HG03039 (cell line): Measurements from ENCODE around the gene TAF5L.
A peak's percentile ranks its signal among the peaks of the same experiment; 100 is the strongest.

ENCODE experiments used
- ATAC-seq: cut with Tn5 transposase; IDR thresholded peaks from one replicate; pipeline ENCODE4 v1.9.1; 2021; ENCODE audit warnings: mild to moderate bottlenecking, moderate library complexity; ENCODE audit not compliant: unreplicated experiment

Gene TAF5L

DNA sequence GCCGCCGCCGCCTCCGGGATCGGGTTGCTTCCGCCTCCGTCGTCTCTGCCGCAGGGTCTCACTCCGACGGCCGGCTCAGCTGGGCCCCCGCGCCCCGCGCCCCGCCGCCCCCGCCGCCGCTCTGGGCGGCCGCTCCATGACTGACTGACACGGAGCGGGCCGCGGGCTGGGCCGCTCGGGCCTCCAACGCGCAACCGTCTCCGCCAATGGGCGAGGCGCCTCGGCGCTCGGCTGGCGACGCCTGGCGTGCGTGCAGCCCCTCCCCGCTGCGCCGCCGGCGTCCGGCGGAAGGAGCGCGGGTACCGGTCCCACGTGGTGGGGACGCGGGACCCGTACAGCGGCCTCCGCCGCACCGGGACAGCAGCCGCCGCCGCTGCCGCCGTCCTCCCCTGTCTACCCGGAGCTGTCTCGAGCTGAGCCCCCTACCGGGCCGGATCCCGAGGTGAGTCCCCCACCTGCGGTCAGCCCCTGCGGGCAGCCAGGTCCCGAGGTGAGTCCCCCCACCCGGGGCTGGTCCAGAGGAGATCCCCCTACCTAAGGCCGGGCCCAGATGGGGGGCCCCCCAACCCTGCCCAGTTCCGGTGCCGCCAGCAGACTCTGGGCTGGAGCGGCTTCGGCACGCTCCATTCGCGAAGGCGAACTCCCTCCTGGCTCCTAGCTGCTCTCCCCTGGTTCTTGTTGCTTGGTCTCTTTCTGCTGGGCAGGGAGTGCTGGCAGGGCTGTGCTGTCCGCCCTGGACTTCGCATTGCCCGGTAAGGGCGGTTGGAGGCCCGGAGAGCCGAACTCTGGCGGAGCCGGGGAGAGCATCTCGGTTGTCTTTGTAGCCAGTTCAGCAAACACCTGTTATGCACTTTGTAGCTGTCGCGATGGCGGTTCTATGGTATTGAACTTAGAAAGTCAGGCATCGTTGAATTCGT is at the start of gene TAF5L, which contains the start of gene URB2:
Gene TAF5L, minus strand, starts transcription at position 208 of the 917 bp plus-strand sequence. CDS start 11,640 bp downstream, outside the sequence.
Gene URB2, plus strand, starts transcription at position 333 of the 917 bp plus-strand sequence. CDS start 1,387 bp downstream, outside the sequence.
- ATAC-seq: peak; percentile 81

DNA sequence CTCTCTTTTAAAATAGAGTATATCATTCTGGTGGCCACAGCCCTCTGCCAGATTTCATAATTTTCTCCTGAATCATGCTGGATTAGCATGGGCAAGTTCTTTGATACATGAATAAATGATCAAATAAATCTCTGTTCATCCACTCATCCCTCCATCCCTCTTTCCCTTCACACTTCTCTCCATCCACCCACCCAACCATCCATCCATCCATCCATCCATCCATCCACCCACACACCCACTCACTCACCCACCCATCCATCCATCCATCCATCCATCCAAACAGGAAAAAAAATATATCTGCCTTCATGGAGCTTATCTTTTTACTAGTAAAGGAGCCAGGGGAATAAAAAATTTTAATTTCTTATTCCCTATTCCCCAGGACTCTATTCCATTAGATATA is 49.5 kb upstream of the TAF5L start:
- no peak for ATAC-seq

DNA sequence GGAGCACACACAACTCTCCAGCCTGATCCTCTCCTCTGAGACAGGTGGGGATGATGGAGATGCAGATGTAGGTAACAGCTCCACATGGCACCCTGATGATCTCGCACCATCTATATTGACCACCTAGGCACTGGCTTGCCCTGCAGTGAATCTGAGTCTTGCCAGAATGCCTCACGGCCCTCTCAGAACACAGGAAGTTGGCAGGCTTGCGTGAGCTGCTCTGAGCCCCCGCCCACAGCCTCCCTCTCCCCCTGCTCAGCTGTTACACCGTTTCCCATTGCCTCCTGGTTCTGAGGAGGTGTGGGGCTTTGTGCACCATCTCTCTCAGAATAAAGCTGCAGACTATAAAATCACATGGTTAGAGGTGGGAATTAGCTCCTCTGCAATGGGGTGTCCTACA is 48.1 kb upstream of the TAF5L start:
- ATAC-seq: no peak

DNA sequence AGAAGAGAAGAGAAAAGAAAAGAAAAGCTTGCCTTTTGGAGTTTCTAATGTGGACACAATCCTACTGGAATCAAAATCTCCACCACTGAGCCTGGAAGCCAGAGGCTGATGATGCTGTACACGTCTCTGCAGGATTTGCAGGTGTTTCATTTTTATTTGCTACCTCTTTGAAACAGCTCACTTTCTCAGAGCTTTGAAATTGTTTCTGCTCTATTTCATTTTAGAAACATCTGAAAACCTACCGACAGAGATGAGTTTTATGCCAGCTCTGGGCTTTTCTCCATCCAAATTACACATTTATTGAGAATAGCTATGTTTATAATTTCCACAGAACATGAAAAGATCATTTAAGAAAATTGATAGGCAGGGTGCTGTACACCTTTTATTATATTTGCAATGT is 46.3 kb upstream of the TAF5L start:
- no peak for ATAC-seq

DNA sequence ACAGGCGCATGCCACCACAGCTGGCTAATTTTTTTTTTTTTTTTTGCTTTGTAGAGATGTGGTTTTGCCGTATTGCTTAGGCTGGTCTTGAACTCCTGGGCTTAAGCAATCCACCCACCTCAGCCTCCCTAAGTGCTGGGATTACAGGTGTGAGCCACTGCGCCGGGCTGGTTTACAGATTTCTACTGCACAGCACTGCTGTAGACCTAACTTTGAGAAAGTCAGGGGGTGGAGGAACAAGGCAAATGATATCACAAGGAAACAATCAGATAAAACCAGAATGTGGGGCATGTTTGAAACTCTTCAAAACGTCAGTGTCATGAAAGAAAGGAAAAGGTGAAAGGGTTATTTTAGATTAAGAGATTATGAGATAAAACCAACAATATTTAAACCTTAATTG is 45.4 kb upstream of the TAF5L start:
- ATAC-seq: no peak

DNA sequence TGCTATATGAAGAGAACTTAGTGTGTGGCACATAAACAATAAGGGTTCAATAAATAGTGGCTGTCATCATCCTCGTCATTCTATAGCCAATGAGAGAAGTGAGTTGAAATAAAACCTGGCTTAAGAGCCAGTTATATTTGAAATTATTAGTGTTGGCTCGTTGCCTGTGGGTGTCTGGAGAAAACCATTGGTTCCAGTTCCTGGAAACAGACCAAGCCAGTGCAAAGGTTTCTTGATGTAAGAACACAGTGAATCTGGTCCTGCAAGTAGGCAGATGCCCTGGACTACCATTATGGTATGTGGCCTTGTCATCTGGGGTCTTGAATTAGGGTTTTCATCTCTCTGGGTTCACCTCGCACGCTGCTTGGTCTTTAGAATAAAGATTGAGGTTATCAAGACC is 43.4 kb upstream of the TAF5L start:
- ATAC-seq: no peak

DNA sequence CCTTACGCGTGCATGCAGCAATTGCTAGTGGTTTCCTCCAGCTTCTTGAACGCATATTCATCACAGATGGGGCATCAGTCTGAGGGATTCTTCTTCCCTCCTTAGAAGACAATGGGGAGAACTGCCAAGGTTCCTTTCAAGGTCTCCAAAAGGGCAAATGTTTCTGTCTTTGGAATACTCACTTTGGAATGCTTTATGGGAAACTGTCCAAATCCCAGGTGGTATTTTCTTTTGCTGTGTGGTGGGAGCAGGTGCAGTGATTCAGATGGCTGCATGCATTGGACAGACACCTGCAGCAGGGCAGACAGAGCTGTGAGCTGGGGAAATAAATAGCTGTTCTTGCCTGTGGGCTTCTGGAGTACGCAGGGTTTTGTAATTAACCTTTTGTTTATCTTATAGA is 40.7 kb upstream of the TAF5L start:
- ATAC-seq: no peak

DNA sequence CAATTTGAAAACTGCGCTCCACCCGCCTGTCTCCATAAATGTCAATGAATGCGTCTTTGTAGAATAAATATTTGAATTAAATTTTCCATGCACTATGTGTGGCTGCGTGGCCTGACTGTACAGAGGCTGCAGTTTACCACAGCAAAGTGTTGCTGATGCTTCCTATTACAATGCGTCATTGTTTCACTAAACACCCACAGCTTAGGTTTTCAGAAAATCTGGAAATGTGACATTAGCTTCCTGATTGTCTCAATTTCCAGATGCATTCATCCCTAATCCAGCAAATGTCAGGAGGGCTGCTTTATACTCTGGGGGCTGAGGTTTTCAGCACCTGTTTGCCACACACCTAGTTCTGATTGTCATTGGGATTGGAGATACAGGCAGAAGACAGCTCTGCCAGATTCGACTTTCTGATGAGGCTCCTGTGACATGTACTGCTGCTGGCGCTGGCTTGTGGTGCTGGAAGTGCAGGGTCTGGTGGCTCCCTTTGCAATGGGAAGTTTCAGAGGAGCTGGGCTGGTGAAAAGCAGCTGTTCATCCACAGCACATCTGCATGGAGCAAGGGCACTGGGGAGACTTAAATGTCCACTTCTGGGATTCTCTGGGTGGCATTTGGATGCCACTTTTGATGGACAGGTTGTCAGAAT is 40.1 kb upstream of the TAF5L start:
- ATAC-seq: no peak

- no peak for ATAC-seq
Observed at GRCh38 chr1:229664133-229664689, 38.3 kb upstream of the TAF5L start.

DNA sequence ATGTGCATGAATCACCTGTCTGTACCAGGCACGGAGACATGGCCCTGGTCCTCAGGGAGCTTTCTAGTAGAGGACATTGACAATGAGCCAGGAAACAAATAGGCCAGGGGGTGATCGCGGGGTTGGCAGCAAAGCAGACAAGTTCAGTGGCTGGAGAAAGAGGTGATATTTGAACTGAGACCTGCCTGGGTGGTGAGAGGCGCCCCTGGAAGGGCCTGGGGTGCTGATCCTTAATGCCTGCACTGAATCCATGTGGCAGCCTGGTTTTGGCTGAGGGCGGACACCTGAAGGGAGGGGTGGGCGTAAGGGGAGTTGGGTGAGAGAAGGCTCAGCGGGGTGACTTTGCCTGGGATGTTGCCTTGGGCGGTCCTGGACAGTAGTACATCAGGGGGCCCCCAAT is 36.0 kb upstream of the TAF5L start:
- no peak for ATAC-seq

GRCh38 chr1:229661022-229661877 is 35.3 kb upstream of the TAF5L start:
- peak; percentile 51 for ATAC-seq

DNA sequence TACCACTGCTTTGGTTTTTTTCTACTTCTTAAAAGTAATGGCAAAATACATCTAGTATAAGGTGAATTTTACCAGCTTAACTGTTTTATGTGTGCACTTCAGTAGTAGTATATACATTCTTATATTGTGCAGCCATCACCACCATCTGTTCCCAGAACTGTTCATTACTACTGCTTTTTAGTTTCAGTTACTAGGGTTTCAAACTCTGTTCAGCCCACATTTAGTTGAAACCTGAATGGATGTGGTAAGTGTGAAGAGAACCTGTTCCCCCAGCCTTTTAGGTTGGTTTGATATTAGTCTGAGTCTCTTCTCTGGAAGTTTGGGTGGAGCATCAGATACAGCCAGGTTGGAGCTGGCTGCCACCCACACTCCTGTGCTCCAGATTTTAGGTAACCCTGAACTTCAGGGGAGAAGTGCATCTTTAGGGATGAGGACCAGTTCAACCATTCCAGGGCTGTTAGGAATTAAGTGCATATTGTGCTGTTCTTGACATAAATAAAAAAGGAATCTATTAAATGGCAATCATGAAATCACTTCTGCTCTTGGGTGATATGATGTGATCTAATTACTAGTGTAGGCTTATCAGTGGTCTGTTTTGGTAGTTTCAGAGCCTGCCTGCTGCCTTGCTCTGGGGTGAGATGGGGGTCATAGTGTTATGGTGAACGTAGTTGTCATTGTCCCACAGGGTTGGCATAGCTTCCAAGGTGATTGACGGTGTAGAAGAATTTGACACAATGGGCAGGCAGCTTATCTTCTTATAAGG is 32.3 kb upstream of the TAF5L start:
- ATAC-seq: no peak

- no peak for ATAC-seq
Observed at GRCh38 chr1:229655781-229656180, 29.9 kb upstream of the TAF5L start.

GRCh38 chr1:229653420-229653819 is 27.5 kb upstream of the TAF5L start:
- no peak for ATAC-seq

DNA sequence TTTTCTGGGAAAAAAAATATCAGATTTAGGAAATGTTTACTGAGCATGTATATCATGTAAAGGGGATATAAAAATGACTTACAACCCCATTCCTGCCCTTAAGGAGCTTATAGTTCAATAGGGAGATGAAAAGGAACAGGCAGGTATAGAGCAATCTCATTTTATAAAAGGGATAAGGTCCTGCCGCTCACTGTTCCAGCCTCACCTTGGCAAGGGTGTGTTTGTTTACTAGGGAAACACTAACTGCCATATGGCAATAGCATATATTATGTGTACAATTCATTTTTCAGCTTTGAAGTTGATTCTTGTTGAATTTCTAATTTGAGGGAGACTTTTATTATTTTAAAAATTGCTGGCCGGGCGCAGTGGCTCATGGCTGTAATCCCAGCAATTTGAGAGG is 25.6 kb upstream of the TAF5L start:
- ATAC-seq: no peak

DNA sequence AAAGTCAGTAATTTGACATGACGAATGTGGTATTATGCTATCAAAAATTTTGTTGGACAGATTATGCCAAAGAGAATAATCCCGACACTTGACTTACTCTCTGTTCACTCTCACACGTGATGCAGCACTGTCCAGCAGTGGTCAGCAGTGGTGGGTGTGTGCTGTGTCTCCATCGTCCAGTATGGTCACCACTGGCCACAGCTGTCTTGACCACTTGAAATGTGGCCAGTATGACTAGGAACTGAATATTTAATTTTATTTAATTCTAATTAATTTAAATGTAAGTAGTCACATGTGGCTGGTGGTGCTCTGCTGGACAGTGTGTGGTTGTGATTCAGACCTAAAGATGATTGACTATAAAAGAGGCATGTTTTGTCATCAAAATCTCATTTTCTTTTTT is 24.1 kb upstream of the TAF5L start:
- ATAC-seq: no peak

- no peak for ATAC-seq
Observed at GRCh38 chr1:229648406-229648805, 22.5 kb upstream of the TAF5L start.

GRCh38 chr1:229645324-229645993 is 19.5 kb upstream of the TAF5L start:
- no peak for ATAC-seq

- no peak for ATAC-seq
Observed at GRCh38 chr1:229643996-229644745, 18.2 kb upstream of the TAF5L start.
